HG02943 (cell line): ENCODE data around the gene LAMA5.

Experiments
- ATAC-seq: cut with Tn5 transposase; IDR thresholded peaks from one replicate; pipeline ENCODE4 v1.9.1; 2021; ENCODE audit warnings: mild to moderate bottlenecking, low read depth, moderate library complexity; ENCODE audit not compliant: unreplicated experiment

Gene LAMA5

GRCh38 chr20:62372042-62372993, 5.2 kb upstream of the LAMA5 start:
- ATAC-seq = no peak

DNA sequence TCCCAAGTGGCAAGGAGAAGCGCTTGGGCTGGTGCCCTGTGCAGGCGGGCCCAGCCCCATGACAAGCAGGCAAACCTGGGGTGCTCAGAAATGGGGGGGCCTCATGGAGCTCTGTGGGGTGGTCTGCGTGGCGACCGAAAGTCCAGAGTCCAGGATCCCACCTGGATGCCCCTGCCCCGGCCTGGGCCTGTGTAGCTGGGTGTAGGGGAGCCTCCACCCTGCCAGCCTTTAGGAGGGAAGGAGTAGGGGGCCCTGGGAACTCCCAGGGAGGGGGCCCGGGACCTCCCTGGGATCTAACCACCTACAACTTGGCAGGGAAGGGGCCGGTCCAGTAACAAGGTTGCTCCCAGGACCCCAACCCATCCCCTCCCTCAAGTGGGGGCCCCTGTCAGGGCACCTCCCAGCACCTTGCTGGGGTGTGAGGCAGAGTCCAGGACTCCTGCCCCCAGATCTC, 4.5 kb upstream of the LAMA5 start:
- ATAC-seq = no peak

GRCh38 chr20:62370807-62371587, 3.9 kb upstream of the LAMA5 start:
- ATAC-seq = no peak

DNA sequence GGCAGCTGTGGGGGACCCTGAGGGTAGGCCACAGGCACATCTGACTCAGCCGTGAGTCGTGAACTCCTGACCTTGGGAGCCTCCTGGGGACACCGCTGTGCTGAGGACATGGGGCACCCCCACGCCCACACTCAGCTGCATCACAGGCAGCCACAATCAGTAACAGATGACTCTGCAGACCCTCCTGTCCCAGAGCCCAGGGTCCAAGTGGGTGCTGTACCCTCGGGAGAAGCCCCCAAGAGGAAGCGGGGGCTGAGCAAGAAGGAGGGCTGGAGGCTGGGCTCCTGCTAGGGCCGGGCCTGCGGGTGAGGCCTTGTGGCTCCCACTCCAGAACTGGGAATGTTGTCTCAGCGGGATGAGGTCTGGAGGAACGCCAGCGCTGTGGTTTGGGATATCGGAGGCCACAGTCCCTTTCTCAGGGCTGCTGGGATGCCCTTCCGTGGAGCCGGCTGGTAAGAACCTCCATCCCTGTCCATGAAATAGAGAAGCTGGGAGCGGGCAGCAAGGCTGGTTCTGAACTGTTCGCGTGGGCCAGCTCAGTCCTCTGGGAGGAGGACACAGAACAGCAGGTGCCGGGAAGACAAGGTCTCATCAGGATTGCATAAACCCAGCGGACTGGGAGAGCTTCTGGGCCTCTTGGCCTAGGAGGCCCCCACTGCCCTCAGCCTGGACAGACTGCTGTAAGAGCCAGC, 3.1 kb upstream of the LAMA5 start:
- ATAC-seq = no peak

GRCh38 chr20:62369815-62370114, 2.7 kb upstream of the LAMA5 start:
- no peak for ATAC-seq

DNA sequence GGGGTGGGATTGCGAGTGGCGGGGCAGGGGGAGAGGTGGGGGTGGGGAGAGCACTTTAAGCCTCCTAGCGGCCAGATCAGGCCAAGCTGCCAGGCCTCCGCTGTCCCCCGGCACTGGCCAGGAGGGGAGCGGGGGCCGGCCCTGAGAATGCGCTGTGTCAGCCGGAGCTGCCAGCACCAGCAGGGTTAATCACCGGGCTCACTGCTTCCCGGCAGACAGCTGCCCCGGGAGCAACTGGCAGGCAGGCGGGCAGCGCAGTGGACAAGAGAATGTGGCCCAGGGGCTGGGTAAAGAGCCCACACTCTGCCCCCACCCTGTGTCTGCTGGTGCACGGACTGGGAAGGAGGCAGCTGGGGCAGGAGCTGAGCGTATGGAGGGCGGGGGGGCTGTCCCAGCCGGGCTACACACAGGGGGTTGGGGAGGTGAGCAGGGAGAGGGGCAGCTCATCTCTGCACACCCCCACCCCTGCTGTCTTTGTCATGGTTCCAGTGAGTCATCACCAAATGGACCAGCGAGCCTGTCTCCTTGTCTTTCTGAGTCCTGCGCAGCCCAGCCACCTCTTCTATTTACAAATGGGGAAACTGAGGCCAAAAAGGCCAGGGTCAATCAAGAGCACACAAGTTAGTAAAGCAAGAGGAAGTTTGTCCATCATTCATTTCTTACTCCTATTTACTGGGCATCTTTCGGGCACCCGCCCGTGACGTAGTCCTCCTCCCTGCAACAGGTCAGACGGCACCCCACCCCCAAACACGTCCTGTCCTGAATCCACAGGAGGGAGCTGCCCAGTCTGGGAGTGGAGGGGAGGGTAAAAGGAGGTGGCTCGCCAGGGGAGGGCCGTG, 2.1 kb upstream of the LAMA5 start:
- ATAC-seq = no peak

DNA sequence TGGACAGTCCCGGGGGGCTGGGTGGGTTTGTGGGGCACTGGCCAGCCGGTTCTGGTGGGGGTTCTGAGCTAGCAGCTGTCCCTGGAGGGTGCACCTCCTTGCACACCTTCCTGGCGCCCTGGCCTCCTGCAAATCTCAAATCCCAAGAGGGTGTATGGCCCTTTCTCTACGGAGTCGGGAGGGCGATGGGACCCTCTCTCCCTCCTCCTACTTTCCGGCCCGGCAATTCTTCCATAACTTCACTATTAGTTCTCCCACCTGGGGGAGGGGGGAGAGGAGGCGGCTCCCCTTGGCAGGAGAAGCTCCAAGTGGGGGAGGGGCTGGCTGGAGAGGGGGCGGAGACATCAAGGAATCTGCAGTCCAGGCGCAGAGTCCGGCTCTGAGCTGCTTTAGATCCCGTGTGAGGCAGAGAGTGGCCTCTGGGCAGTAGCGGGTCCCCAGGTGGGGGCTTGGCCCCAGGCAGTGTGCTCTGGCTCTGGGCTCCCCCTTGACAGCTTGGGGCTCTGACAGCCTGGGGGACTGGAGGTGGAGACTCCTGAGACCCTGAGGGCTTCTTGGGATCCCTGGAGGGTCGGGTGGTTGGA, 1.4 kb upstream of the LAMA5 start:
- no peak for ATAC-seq

GRCh38 chr20:62367633-62368391, 700 bp upstream of the LAMA5 start:
- no peak for ATAC-seq

DNA sequence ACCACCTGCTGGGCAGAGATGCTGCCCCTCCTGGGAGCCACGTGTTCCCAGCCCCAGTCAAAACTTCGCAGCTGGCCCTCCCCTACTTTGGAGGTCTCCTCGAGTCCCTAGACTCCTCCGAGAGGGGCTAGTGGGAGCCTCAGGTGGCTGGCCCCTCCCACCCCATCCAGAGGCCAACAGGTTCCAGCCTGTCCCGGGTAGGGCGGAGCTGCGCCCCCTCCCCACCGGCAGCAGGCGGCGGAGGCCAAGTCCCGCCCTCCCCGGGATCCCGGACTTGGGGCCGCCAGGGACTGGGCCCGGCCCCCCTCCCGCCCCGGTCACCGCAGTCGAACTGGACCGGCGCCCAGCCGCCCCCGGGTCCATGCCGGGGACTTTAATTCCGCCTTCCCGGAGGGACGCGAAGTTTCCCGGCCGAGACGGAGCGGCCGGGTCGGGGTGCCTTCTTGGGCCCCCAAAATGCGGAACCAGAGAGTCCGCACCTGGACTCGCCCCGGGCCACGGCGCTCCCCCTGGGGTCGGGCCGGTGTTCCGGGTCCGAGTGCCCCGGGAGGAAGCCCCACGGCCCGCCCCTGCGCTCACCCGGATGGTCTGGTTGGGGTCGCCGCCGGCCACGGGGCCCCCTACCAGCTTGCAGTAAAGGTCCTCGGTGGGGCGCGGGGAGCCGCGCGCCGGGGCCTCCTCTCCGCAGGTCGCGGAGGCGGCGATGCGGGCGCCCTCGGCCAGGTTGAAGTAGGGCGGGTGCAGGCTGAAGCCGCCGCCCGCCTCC, 559 bp downstream of the LAMA5 start:
- no peak for ATAC-seq

DNA sequence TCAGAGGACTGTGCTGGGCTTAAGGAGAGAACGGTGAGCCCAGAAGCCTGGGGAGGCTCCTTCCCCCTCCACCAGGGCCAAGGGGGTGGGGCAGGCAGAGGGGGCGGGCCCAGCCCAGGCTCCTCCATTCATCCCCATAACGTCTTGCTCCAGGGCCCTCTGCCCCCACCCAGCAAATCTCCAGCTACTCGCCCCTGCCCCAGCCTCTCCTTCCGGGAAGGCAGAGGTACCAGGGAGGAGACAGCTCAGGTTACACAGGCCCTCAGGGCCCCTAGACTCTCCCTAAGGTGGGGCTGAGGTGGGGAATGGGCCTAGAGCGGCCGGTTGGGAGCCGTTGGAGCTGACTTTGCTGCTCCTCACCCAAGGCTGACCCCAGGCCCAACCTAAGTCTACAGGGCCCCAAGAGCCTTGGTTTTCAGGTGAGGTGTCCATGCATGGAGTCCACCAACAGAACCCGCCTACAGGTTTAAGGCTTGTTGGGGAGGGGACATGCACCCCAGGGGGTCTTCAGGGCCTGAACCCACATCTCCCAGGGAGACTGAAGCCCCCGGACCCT, 1.2 kb downstream of the LAMA5 start:
- no peak for ATAC-seq

DNA sequence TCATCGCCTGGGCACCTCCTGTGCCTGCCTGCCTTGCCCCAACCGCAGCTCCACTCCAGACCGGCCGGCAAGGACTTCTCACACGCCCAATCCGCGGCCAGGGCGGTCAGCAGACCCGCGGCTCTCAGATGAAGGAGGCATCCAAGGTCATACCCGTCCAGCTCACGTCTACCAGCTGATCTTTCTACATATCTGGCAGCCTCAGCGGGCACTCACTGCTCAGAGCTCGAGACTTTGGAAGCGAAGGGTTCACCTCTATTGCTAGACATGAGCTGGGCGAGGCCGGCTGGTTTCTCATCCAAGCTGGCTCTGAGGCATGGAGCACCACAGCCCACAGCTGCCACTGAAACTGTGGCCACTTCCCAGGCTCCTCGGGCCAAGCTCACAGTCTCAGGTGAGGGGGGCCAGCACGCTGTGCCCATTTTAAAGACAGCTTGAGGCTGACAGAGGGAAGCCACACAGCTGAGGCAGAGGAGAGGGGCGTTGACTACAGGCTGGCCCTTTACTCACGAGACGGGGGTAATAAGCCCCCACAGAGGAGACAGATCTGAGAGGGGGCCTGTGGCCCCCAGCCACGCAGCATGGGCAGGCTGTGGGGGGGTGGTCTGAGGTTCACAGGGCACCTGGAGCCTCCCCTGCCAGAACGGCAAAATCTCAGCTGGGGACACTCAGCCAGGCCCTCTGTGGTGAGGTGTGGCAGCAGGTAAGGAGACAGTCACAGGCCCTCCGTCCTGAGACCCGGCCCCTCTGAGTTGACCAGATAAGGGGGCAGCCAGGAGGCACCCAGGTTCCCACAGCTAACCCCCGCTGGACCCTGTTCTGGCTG, 2.0 kb downstream of the LAMA5 start:
- no peak for ATAC-seq

DNA sequence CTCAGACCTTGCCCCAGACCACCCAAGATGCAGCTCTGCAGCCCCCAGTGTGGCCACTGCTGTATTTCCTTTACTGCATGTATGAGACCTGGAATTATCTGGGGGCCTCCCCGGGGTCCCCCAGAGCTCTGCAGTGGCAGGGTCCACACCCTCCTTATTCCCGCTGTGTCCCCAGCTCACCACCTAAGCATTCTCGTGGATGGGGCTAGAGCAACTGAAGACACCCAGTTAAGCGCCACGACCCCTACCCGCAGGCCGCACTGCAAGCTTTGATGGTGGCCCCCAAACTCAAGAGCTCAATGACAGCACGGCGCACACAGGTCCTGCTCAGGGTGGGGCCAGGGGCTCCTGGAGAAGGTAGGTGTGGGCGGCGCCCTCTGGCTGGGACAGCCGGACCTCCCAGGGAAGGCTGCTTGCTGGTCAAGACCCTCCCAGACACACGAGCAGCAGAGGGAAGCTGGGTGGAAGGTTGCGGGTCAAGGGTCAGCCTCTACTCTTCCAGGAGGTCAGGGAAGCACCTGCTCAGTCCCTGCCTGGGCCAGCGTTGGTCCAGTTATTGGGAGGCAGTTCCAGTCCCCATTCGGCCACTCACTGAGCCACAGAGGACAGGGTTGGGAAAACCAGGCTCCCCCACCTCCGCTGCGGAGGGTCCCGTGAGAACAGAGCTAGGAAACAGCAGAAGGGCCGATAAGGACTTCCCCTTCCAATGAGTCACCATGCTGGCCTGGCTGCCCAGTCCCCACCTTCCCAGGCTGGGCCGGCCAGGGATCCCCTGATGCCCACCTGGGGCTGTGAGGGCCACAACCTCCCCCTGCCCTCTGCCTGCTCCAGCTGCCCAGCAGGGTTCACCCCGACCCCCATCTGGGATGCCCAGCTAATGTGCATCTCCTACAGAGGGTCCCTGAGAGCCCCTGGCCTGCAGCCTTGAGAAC, 2.9 kb downstream of the LAMA5 start:
- ATAC-seq = no peak

DNA sequence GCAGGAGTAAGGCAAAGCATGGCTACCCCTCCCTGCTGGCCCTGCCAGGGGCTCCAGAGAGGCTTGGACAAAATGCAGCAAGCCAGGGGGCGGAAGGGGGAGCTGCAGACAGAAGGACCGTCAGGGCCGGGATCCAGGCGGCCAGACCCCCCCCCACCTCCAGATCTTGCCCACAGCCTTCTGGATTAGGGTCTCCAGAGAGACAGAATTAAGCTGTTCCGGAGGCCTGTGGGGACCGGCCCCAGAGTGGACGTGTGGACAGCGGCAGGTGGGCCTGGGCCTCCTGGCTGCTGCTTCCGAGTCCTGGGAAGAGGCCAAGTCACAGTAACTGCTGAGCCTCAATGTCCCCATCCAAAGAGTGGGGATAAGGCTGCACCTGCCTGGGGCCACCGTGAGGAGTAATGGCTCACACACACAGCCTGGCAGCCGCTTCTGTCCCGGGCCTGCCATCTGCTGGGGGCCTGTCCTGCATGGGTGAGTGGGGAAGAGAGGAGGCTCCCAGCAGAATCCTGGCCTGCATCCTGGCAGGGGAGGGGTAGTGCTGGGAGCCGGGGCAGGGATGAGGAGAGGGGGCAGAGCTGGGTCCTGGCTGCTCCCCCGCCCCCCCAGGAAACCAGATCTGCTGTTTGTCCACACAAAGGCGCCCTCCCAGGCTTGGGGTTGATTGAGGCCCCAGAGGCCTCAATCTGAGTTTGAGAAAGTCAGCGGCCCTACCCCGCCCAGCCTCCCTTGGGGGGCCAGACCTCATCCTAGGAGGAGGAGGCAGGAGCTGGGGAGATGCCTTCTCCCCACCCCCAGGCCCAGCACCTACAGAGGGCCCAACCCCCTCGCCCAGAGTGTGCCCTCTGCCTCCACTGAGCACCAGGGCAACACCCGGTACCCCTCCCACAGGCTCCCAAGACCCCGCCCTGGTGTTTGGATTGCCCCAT, 3.9 kb downstream of the LAMA5 start:
- no peak for ATAC-seq

DNA sequence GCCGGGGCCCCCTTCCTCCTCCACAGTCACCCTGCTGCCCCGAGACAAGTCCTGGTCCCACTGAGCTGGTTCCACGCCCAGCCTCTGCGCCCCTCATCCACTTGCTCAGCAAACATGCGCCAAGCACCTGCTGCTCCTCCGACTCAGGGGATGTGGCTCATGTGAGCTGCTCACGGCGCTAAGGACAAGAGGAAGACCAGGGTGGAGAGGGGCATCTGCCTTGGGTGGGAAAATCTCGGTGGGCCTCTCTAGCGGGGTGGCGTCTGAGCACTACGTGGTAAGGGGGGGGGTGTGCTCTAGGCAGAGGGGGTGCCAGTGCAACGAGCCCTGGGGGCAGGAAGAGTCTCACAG, 4.5 kb downstream of the LAMA5 start:
- ATAC-seq = no peak
